ENCODE data around the gene LIN9. TPM values are rescaled to one million over a fixed set of nuclear protein-coding genes. Genes with fewer than 3 reads are reported as not detected.

Gene LIN9
- total RNA-seq, 2 donors from 2014 or later = 3.5 to 7.1 TPM

- Histone ChIP-seq H3K9ac (ENCODE audit: low read depth in 2 of 2, low read length in 2 of 2) (no peak overlapping the region), H3K4me3 (no peak overlapping the region), H3K27me3 (no peaks in the 10 kb centered on the region), H3K27ac (no peak overlapping the region), H3K9me3 (no peaks in the 10 kb centered on the region), H3K4me1 (peaks cover under 1% of the 10 kb centered on the region), H3K36me3 (no peaks in the 10 kb centered on the region)
- no peak for DNase-seq
- intact Hi-C loops (cut with DNase I) = no loop called here
- no peak for TF ChIP-seq CTCF (IDR thresholded peaks at IDR 0.05)
Observed at GRCh38 chr1:226302731-226303130, 6.2 kb downstream of the LIN9 start.

DNA sequence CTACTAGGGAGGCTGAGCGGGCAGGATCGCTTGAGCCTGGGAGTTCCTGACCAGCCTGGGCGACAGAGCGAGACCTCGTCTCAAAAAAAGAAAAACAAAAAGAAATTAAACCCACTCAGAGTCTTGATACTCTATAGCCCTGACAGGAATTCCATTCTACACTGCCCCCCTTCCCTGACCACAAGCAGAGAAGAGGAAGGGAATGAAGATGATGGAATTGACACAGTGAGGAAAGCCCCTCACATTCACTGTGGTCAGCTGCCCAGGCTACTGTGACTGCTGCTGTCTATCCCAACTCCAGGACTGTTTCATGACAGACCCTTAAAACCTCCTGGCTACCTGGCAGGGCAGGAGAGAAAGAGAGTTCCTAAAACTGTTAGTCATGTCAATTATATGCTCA is 12.1 kb downstream of the LIN9 start:
- no peak overlapping the region for H3K27ac ChIP-seq
- H3K9me3 ChIP-seq = no peaks in the 10 kb centered on the region
- no peaks in the 10 kb centered on the region for H3K4me1 ChIP-seq
- no peak for TF ChIP-seq CTCF (IDR thresholded peaks at IDR 0.05)
- H3K9ac ChIP-seq (ENCODE audit: low read depth in 2 of 2, low read length in 2 of 2) = no peak overlapping the region
- H3K36me3 ChIP-seq = no peaks in the 10 kb centered on the region
- DNase-seq = no peak
- no peaks in the 10 kb centered on the region for H3K27me3 ChIP-seq
- H3K4me3 ChIP-seq = no peak overlapping the region
- intact Hi-C loops (cut with DNase I) = no loop called here

DNA sequence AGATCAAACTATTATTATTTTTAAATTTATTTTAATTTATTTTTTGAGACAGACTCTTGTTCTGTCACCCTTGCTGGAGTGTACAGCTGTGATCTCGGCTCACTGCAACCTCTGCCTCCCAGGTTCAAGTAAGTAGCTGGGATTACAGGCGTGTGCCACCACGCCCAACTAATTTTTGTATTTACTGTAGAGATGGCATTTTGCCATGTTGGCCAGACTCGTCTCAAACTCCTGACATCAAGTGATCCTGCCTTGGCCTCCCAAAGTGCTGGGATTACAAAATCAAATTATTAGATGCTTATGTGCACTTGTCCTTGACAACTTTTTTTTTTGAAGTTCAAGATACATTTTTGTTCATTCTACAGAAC is 15.4 kb downstream of the LIN9 start:
- H3K4me1 ChIP-seq = no peaks in the 10 kb centered on the region
- H3K36me3 ChIP-seq = no peaks in the 10 kb centered on the region
- intact Hi-C loops (cut with DNase I) = no loop called here
- H3K4me3 ChIP-seq = no peak overlapping the region
- H3K9me3 ChIP-seq = no peaks in the 10 kb centered on the region
- no peak for TF ChIP-seq CTCF (IDR thresholded peaks at IDR 0.05)
- peak; percentile 31 for DNase-seq
- no peak overlapping the region for H3K9ac ChIP-seq (ENCODE audit: low read depth in 2 of 2, low read length in 2 of 2)
- no peak overlapping the region for H3K27ac ChIP-seq
- H3K27me3 ChIP-seq = no peaks in the 10 kb centered on the region

- TF ChIP-seq CTCF (IDR thresholded peaks at IDR 0.05) = no peak
- Histone ChIP-seq H3K27ac (no peak overlapping the region), H3K4me1 (no peaks in the 10 kb centered on the region), H3K27me3 (no peaks in the 10 kb centered on the region), H3K9ac (ENCODE audit: low read depth in 2 of 2, low read length in 2 of 2) (no peak overlapping the region), H3K9me3 (no peaks in the 10 kb centered on the region), H3K36me3 (no peaks in the 10 kb centered on the region), H3K4me3 (no peak overlapping the region)
- intact Hi-C loops (cut with DNase I) = no loop called here
- DNase-seq = no peak
Observed at GRCh38 chr1:226292874-226293552, 16.0 kb downstream of the LIN9 start.

- Histone ChIP-seq H3K36me3 (no peaks in the 10 kb centered on the region), H3K27me3 (no peaks in the 10 kb centered on the region), H3K27ac (no peak overlapping the region), H3K9me3 (no peaks in the 10 kb centered on the region), H3K9ac (ENCODE audit: low read depth in 2 of 2, low read length in 2 of 2) (no peak overlapping the region), H3K4me3 (no peak overlapping the region), H3K4me1 (no peaks in the 10 kb centered on the region)
- DNase-seq = no peak
- TF ChIP-seq CTCF (IDR thresholded peaks at IDR 0.05) = no peak
- intact Hi-C loops (cut with DNase I) = no loop called here
Observed at GRCh38 chr1:226287587-226287986, 21.4 kb downstream of the LIN9 start.
